ENCODE data around the gene DUSP3.

DNA sequence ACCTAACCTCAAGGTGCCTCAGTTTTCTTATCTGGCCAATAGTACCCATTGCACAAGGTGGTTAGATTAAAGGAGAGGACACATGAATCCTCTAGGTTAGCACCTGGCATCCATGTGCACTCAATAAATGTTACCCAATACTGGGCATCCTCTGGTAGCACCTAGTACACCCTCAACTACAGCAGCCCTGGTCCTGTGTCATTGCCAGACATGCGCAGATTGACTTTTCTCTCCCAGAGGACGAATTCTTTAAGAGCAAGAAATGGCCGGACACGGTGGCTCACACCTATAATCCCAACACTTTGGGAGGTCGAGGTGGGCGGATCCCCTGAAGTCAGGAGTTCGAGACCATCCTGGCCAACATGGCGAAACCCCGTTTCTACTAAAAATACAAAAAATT lies 7.3 kb downstream of the DUSP3 start:
- TF ChIP-seq, protein P1, sequence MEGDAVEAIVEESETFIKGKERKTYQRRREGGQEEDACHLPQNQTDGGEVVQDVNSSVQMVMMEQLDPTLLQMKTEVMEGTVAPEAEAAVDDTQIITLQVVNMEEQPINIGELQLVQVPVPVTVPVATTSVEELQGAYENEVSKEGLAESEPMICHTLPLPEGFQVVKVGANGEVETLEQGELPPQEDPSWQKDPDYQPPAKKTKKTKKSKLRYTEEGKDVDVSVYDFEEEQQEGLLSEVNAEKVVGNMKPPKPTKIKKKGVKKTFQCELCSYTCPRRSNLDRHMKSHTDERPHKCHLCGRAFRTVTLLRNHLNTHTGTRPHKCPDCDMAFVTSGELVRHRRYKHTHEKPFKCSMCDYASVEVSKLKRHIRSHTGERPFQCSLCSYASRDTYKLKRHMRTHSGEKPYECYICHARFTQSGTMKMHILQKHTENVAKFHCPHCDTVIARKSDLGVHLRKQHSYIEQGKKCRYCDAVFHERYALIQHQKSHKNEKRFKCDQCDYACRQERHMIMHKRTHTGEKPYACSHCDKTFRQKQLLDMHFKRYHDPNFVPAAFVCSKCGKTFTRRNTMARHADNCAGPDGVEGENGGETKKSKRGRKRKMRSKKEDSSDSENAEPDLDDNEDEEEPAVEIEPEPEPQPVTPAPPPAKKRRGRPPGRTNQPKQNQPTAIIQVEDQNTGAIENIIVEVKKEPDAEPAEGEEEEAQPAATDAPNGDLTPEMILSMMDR (conservative IDR thresholded peaks at IDR 0.05), result no peak
- no peak for TF ChIP-seq EZH2 (IDR thresholded peaks at IDR 0.05; ENCODE audit: low read depth)

All from PC-9 (cell line).